Endodermal cell (in vitro differentiated cells): ENCODE data around the gene HOXA9. TPM values are rescaled to one million over a fixed set of nuclear protein-coding genes. Genes with fewer than 3 reads are reported as not detected.

Source experiments
- DNase-seq: peaks from one replicate; pipeline ENCODE4 v3.0.0-alpha.2; 2017
- H3K27ac ChIP-seq: 2 replicates; pipeline ENCODE4 v1.5.1; 2013; ENCODE audit warnings: mild to moderate bottlenecking, low read depth, low read length, moderate library complexity
- H3K27me3 ChIP-seq: 2 replicates; pipeline ENCODE4 v1.6.1; 2013; ENCODE audit warnings: mild to moderate bottlenecking, low read length, moderate library complexity; ENCODE audit not compliant: insufficient read depth, control insufficient read depth, poor library complexity, severe bottlenecking
- H3K36me3 ChIP-seq: 2 replicates; pipeline ENCODE4 v1.7.0; 2013; ENCODE audit warnings: mild to moderate bottlenecking, low read length, moderate library complexity; ENCODE audit not compliant: control insufficient read depth, insufficient read depth
- H3K4me1 ChIP-seq: one replicate; pipeline ENCODE4 v1.7.0; 2013; ENCODE audit warnings: low read length; ENCODE audit not compliant: control insufficient read depth, insufficient read depth
- H3K4me3 ChIP-seq: 2 replicates; pipeline ENCODE4 v1.5.1; 2013; ENCODE audit warnings: mild to moderate bottlenecking, low read length, moderate library complexity
- H3K9ac ChIP-seq: 2 replicates; pipeline ENCODE4 v1.6.1; 2013; ENCODE audit warnings: mild to moderate bottlenecking, low read length, moderate library complexity; ENCODE audit not compliant: poor library complexity, severe bottlenecking; ENCODE audit errors: extremely low read depth
- H3K9me3 ChIP-seq: 2 replicates; pipeline ENCODE4 v1.6.1; 2013; ENCODE audit warnings: mild to moderate bottlenecking, low read length, moderate library complexity; ENCODE audit not compliant: control insufficient read depth
- H3K27ac Mint-ChIP-seq: 2 replicates; pipeline ENCODE4 v1.8.0; 2020; ENCODE audit warnings: mixed read lengths
- H3K27me3 Mint-ChIP-seq: 2 replicates; pipeline ENCODE4 v1.8.0; 2021; ENCODE audit warnings: mild to moderate bottlenecking, mixed read lengths; ENCODE audit not compliant: insufficient read depth
- H3K36me3 Mint-ChIP-seq: 2 replicates; pipeline ENCODE4 v1.8.0; 2020; ENCODE audit warnings: low read depth, mixed read lengths
- H3K4me1 Mint-ChIP-seq: 2 replicates; pipeline ENCODE4 v1.8.0; 2020; ENCODE audit warnings: mixed read lengths
- H3K4me3 Mint-ChIP-seq: 2 replicates; pipeline ENCODE4 v1.8.0; 2020; ENCODE audit warnings: mild to moderate bottlenecking, moderate library complexity, mixed read lengths
- H3K9me3 Mint-ChIP-seq: 2 replicates; pipeline ENCODE4 v1.8.0; 2020; ENCODE audit warnings: mild to moderate bottlenecking, mixed read lengths
- CTCF ChIP-seq: fragments of 200-600 bp; sonication (generic); conservative IDR thresholded peaks from 2 replicates; pipeline ENCODE4 v1.5.0; 2021; ENCODE audit warnings: antibody characterized with exemption, mild to moderate bottlenecking
- WGBS, 2 experiments: methylation state at CpG; one replicate each; pipeline versions ENCODE4 v1.1.5 to v1.1.7; 2013; ENCODE audit warnings: missing lambda C conversion rate in 2 of 2, mixed read lengths in 1 of 2; ENCODE audit not compliant: insufficient coverage in 1 of 2, insufficient read length in 1 of 2; 5-methylcytosine and 5-hydroxymethylcytosine counted together
- total RNA-seq, 2 donors: library from RNA; stranded (reverse); fragmentation: NEBNext Ultra II Directional in 1 of 2; extraction: Animal tissue kit (Norgen Biotek cat#: 25700) in 1 of 2; gene quantifications; 2 replicates in 1 of 2; 3 replicates in 1 of 2; pipeline ENCODE4 v1.2.1, GENCODE V29; 2021

HOXA9 gene
- total RNA-seq, 2 donors from 2014 or later: not detected

- H3K4me3 Mint-ChIP-seq: no peak overlapping the region
- Histone ChIP-seq H3K9ac (no peak overlapping the region), H3K4me3 (no peak overlapping the region), H3K27ac (no peak overlapping the region), H3K4me1 (no peaks in the 10 kb centered on the region), H3K27me3 (peaks cover 100% of the 10 kb centered on the region), H3K36me3 (no peaks in the 10 kb centered on the region), H3K9me3 (no peaks in the 10 kb centered on the region)
- H3K9me3 Mint-ChIP-seq: no peaks in the 10 kb centered on the region
- no peaks in the 10 kb centered on the region for H3K36me3 Mint-ChIP-seq
- WGBS, 2 experiments: 13% methylated on average over 1 of the region's 2 CpGs; no CpG with 5 or more reads in 1 of the 2 experiments
- TF ChIP-seq CTCF: no peak
- H3K27ac Mint-ChIP-seq: no peak overlapping the region
- DNase-seq: no peak
- H3K4me1 Mint-ChIP-seq: peaks cover under 1% of the 10 kb centered on the region
- H3K27me3 Mint-ChIP-seq: peaks cover 99% of the 10 kb centered on the region
Measured at GRCh38 chr7:27194002-27194352, 28.6 kb upstream of the HOXA9 start.

- Mint-ChIP-seq H3K27ac (no peak overlapping the region), H3K4me3 (no peak overlapping the region), H3K27me3 (peaks cover 99% of the 10 kb centered on the region), H3K4me1 (peaks cover 6% of the 10 kb centered on the region), H3K36me3 (no peaks in the 10 kb centered on the region), H3K9me3 (no peaks in the 10 kb centered on the region)
- Histone ChIP-seq H3K4me1 (peaks cover 3% of the 10 kb centered on the region), H3K36me3 (no peaks in the 10 kb centered on the region), H3K4me3 (no peak overlapping the region), H3K27ac (no peak overlapping the region), H3K27me3 (peaks cover 100% of the 10 kb centered on the region), H3K9me3 (no peaks in the 10 kb centered on the region), H3K9ac (no peak overlapping the region)
- peak; percentile 64 for DNase-seq
- WGBS, 2 experiments: 10% methylated on average over 18 to 29 of the region's 29 CpGs
- TF ChIP-seq CTCF: no peak
Measured at GRCh38 chr7:27193335-27194001, 28.1 kb upstream of the HOXA9 start.

- no peak overlapping the region for H3K9ac ChIP-seq
- no peak for TF ChIP-seq CTCF
- H3K27me3 ChIP-seq: peaks cover 100% of the 10 kb centered on the region
- Mint-ChIP-seq H3K9me3 (no peaks in the 10 kb centered on the region), H3K4me3 (peak overlapping the region; percentile 45), H3K4me1 (peaks cover 10% of the 10 kb centered on the region), H3K36me3 (no peaks in the 10 kb centered on the region), H3K27me3 (peaks cover 99% of the 10 kb centered on the region), H3K27ac (no peak overlapping the region)
- peak; percentile 61 for DNase-seq
- H3K9me3 ChIP-seq: no peaks in the 10 kb centered on the region
- H3K4me1 ChIP-seq: peaks cover 6% of the 10 kb centered on the region
- H3K27ac ChIP-seq: no peak overlapping the region
- WGBS, 2 experiments: 4% methylated on average over 24 to 78 of the region's 78 CpGs
- no peaks in the 10 kb centered on the region for H3K36me3 ChIP-seq
- no peak overlapping the region for H3K4me3 ChIP-seq
Measured at GRCh38 chr7:27192546-27193334, 27.4 kb upstream of the HOXA9 start.
